NCI-H748 (cell line): ENCODE measurements around the gene PKP4.

Source experiments
- DNase-seq: peaks from one replicate; lab custom pipeline; 2025; ENCODE audit not compliant: unreplicated experiment; lab: John Stamatoyannopoulos, UW

Gene PKP4

GRCh38 chr2:158498043-158498748 lies 41.4 kb downstream of the PKP4 start:
- DNase-seq = no peak

- DNase-seq = no peak
Measured at GRCh38 chr2:158498749-158499136, 42.0 kb downstream of the PKP4 start.

GRCh38 chr2:158499383-158499782 lies 42.6 kb downstream of the PKP4 start:
- no peak for DNase-seq

GRCh38 chr2:158500333-158500732 lies 43.6 kb downstream of the PKP4 start:
- DNase-seq = no peak

- DNase-seq = peak; percentile 45
Measured at GRCh38 chr2:158501301-158501700, 44.5 kb downstream of the PKP4 start.

- DNase-seq = no peak
Measured at GRCh38 chr2:158502974-158503373, 46.2 kb downstream of the PKP4 start.

GRCh38 chr2:158504088-158504487 lies 47.3 kb downstream of the PKP4 start:
- no peak for DNase-seq

GRCh38 chr2:158505448-158505934 lies 48.7 kb downstream of the PKP4 start:
- DNase-seq = no peak

GRCh38 chr2:158507141-158507540 lies 50.4 kb downstream of the PKP4 start:
- DNase-seq = no peak

- DNase-seq = no peak
Measured at GRCh38 chr2:158507679-158508078, 50.9 kb downstream of the PKP4 start.

- no peak for DNase-seq
Measured at GRCh38 chr2:158509928-158510797, 53.4 kb downstream of the PKP4 start.

- DNase-seq = no peak
Measured at GRCh38 chr2:158510887-158511286, 54.1 kb downstream of the PKP4 start.

GRCh38 chr2:158511706-158512105 lies 55.0 kb downstream of the PKP4 start:
- DNase-seq = no peak

GRCh38 chr2:158512323-158512722 lies 55.6 kb downstream of the PKP4 start:
- DNase-seq = no peak

GRCh38 chr2:158513841-158514240 lies 57.1 kb downstream of the PKP4 start:
- peak; percentile 85 for DNase-seq

- DNase-seq = no peak
Measured at GRCh38 chr2:158518084-158518483, 61.3 kb downstream of the PKP4 start.

- no peak for DNase-seq
Measured at GRCh38 chr2:158519481-158519880, 62.7 kb downstream of the PKP4 start.

GRCh38 chr2:158529379-158530259 lies 72.9 kb downstream of the PKP4 start:
- no peak for DNase-seq

- DNase-seq = no peak
Measured at GRCh38 chr2:158530829-158531228, 74.1 kb downstream of the PKP4 start.

GRCh38 chr2:158533009-158533408 lies 76.3 kb downstream of the PKP4 start:
- no peak for DNase-seq
